ENCODE measurements around the gene ERICH3. TPM values are rescaled to one million over a fixed set of nuclear protein-coding genes. Genes with fewer than 3 reads are reported as not detected.

ERICH3 gene
- total and polyA plus RNA-seq, 10 of the 15 experiments (the other 5 are each of a cell fraction or from before 2014, with no cell fraction given) = 0.03 to 0.09 (median 0.08) TPM; not detected in 7

GRCh38 chr1:74714429-74715235 is 41.0 kb upstream of the ERICH3 start (continued):
- no peak for TF ChIP-seq CEBPZ (IDR thresholded peaks at IDR 0.05; ENCODE audit: low read depth, low read length)
- TF ChIP-seq, protein P1, sequence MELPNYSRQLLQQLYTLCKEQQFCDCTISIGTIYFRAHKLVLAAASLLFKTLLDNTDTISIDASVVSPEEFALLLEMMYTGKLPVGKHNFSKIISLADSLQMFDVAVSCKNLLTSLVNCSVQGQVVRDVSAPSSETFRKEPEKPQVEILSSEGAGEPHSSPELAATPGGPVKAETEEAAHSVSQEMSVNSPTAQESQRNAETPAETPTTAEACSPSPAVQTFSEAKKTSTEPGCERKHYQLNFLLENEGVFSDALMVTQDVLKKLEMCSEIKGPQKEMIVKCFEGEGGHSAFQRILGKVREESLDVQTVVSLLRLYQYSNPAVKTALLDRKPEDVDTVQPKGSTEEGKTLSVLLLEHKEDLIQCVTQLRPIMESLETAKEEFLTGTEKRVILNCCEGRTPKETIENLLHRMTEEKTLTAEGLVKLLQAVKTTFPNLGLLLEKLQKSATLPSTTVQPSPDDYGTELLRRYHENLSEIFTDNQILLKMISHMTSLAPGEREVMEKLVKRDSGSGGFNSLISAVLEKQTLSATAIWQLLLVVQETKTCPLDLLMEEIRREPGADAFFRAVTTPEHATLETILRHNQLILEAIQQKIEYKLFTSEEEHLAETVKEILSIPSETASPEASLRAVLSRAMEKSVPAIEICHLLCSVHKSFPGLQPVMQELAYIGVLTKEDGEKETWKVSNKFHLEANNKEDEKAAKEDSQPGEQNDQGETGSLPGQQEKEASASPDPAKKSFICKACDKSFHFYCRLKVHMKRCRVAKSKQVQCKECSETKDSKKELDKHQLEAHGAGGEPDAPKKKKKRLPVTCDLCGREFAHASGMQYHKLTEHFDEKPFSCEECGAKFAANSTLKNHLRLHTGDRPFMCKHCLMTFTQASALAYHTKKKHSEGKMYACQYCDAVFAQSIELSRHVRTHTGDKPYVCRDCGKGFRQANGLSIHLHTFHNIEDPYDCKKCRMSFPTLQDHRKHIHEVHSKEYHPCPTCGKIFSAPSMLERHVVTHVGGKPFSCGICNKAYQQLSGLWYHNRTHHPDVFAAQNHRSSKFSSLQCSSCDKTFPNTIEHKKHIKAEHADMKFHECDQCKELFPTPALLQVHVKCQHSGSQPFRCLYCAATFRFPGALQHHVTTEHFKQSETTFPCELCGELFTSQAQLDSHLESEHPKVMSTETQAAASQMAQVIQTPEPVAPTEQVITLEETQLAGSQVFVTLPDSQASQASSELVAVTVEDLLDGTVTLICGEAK (IDR thresholded peaks at IDR 0.05; ENCODE audit: borderline replicate concordance) = no peak
- no peak for TF ChIP-seq SMARCA5 (IDR thresholded peaks at IDR 0.05)
- no peak for TF ChIP-seq NBN (IDR thresholded peaks at IDR 0.05)
- no peak for TF ChIP-seq JUNB (IDR thresholded peaks at IDR 0.05)
- TF ChIP-seq IKZF2 (IDR thresholded peaks at IDR 0.05) = peak; percentile 19 to 55; a peak in 3 of 4 replicates
- TF ChIP-seq FOXM1 (IDR thresholded peaks at IDR 0.05; ENCODE audit: low read depth, low read length) = peak; percentile 31; the same call in 1 of the 2 replicates
- TF ChIP-seq SREBF2 (IDR thresholded peaks at IDR 0.05; ENCODE audit: low read length) = no peak
- TF ChIP-seq CTCF (IDR thresholded peaks at IDR 0.05 in 2 of 3, conservative IDR thresholded peaks at IDR 0.05 in 1 of 3; ENCODE audit: control insufficient read depth in 2 of 3, extremely low read depth in 1 of 3, insufficient read depth in 1 of 3, low read depth in 3 of 3, low read length in 3 of 3) = no peak
- no peak for TF ChIP-seq JUND (IDR thresholded peaks at IDR 0.05; ENCODE audit: low read depth, low read length)
- TF ChIP-seq PML (IDR thresholded peaks at IDR 0.05; ENCODE audit: low read length) = no peak
- TF ChIP-seq RUNX3 (IDR thresholded peaks at IDR 0.05; ENCODE audit: low read length) = peak; percentile 57
- no peak for TF ChIP-seq BHLHE40 (IDR thresholded peaks at IDR 0.05; ENCODE audit: borderline replicate concordance in 1 of 2, low read depth in 2 of 2, low read length in 1 of 2)
- peak; percentile 55 for TF ChIP-seq ATF7 (IDR thresholded peaks at IDR 0.05; ENCODE audit: low read depth)
- no peak for TF ChIP-seq ZNF687 (IDR thresholded peaks at IDR 0.05)
- no peak for TF ChIP-seq TAF1 (IDR thresholded peaks at IDR 0.05; ENCODE audit: borderline replicate concordance, low read depth, low read length)
